Parathyroid adenoma (tissue), 2 donors: ENCODE results near the gene ABCC10.
"Not testable (repeated sequence)": the region's sequence is repeated elsewhere in the genome, so short reads cannot be mapped to it uniquely, and the experiment has no call there.

ENCODE experiments used
- H2AFZ ChIP-seq: fragments of 300-600 bp; sonication (generic); one replicate; pipeline ENCODE4 v1.7.0; 2017; ENCODE audit warnings: antibody characterized with exemption, mild to moderate bottlenecking
- H3K27ac ChIP-seq: fragments of 300-600 bp; sonication (generic); one replicate; pipeline ENCODE4 v1.7.0; 2017
- H3K27me3 ChIP-seq: fragments of 300-600 bp; sonication (generic); one replicate; pipeline ENCODE4 v1.7.0; 2017; ENCODE audit warnings: low read length; ENCODE audit not compliant: control insufficient read depth, insufficient read depth
- H3K36me3 ChIP-seq: fragments of 300-600 bp; sonication (generic); one replicate; pipeline ENCODE4 v1.7.0; 2017; ENCODE audit warnings: low read length; ENCODE audit not compliant: control insufficient read depth, insufficient read depth
- H3K4me1 ChIP-seq: fragments of 300-600 bp; sonication (generic); one replicate; pipeline ENCODE4 v1.7.0; 2017; ENCODE audit warnings: control low read depth
- H3K4me2 ChIP-seq: fragments of 300-600 bp; sonication (generic); one replicate; pipeline ENCODE4 v1.7.0; 2017; ENCODE audit warnings: low read length
- H3K4me3 ChIP-seq: fragments of 300-600 bp; sonication (generic); one replicate; pipeline ENCODE4 v1.7.0; 2017; ENCODE audit warnings: low read depth, low read length
- H3K79me2 ChIP-seq: fragments of 300-600 bp; sonication (generic); one replicate; pipeline ENCODE4 v1.7.0; 2017; ENCODE audit warnings: control low read depth
- H3K9ac ChIP-seq: fragments of 300-600 bp; sonication (generic); one replicate; pipeline ENCODE4 v1.7.0; 2017; ENCODE audit warnings: mild to moderate bottlenecking
- H3K9me3 ChIP-seq: fragments of 300-600 bp; sonication (generic); one replicate; pipeline ENCODE4 v1.7.0; 2017; ENCODE audit warnings: low read length; ENCODE audit not compliant: control insufficient read depth
- CTCF ChIP-seq: fragments of 300-600 bp; sonication (generic); IDR thresholded peaks from one replicate; pipeline ENCODE4 v1.7.0; 2017; ENCODE audit warnings: antibody characterized with exemption, mild to moderate bottlenecking
- donor health status: primary hyperparathyroidism.

The ABCC10 gene

GRCh38 chr6:43497689-43498088 lies 70.3 kb downstream of the ABCC10 start:
- Histone ChIP-seq H3K27ac (no peak overlapping the region), H3K79me2 (peaks cover 6% of the 10 kb centered on the region), H3K4me2 (no peak overlapping the region)

GRCh38 chr6:43498291-43498690 lies 71.0 kb downstream of the ABCC10 start:
- H3K27ac ChIP-seq, H3K9ac ChIP-seq, H3K27me3 ChIP-seq, H3K4me1 ChIP-seq, H3K4me2 ChIP-seq, H2AFZ ChIP-seq, H3K79me2 ChIP-seq, H3K36me3 ChIP-seq, H3K9me3 ChIP-seq, H3K4me3 ChIP-seq: not testable (repeated sequence)

More at GRCh38 chr6:43497689-43498088, 70.3 kb downstream of the ABCC10 start:
- Histone ChIP-seq H3K9me3 (no peaks in the 10 kb centered on the region), H2AFZ (no peak overlapping the region), H3K27me3 (no peaks in the 10 kb centered on the region), H3K9ac (no peak overlapping the region), H3K4me3 (no peak overlapping the region), H3K4me1 (peaks cover 2% of the 10 kb centered on the region), H3K36me3 (no peaks in the 10 kb centered on the region)
- no peak for TF ChIP-seq CTCF

- H3K27ac ChIP-seq, result no peak overlapping the region
- H3K4me3 ChIP-seq, result no peak overlapping the region
- H2AFZ ChIP-seq, result no peak overlapping the region
- no peaks in the 10 kb centered on the region for H3K9me3 ChIP-seq
- peaks cover 2% of the 10 kb centered on the region for H3K4me1 ChIP-seq
- H3K4me2 ChIP-seq, result no peak overlapping the region
- H3K36me3 ChIP-seq, result no peaks in the 10 kb centered on the region
- H3K79me2 ChIP-seq, result peaks cover 2% of the 10 kb centered on the region
- no peaks in the 10 kb centered on the region for H3K27me3 ChIP-seq
- no peak for TF ChIP-seq CTCF
- no peak overlapping the region for H3K9ac ChIP-seq
These were observed 71.9 kb downstream of the ABCC10 start for GRCh38 chr6:43499028-43499815.
